ENCODE measurements around the gene ADIPOQ. TPM values are rescaled to one million over a fixed set of nuclear protein-coding genes. Genes with fewer than 3 reads are reported as not detected.
"Not testable (repeated sequence)": the region's sequence is repeated elsewhere in the genome, so short reads cannot be mapped to it uniquely, and the experiment has no call there.

Gene ADIPOQ
- total and polyA plus RNA-seq, 5 donors from 2014 or later = not detected

DNA sequence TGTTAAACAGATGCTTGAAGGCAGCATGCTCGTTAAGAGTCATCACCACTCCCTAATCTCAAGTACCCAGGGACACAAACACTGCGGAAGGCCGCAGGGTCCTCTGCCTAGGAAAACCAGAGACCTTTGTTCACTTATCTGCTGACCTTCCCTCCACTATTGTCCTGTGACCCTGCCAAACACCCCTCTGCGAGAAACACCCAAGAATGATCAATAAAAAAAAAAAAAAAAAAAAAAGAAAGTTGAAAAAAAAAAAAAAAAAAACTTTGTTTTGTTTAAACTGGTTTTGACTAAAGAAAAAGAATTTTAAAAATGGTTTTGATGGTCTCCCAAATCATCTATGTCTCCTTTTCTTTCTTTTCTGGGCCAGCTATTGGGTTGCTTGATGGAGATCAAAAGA, 32.3 kb downstream of the ADIPOQ start:
- not testable (repeated sequence) for H3K27me3 ChIP-seq (ENCODE audit: control insufficient read depth, insufficient read depth, low read length); DNase-seq; H3K27ac Mint-ChIP-seq; H3K36me3 ChIP-seq (ENCODE audit: control insufficient read depth, insufficient read depth, low read length); H3K4me3 ChIP-seq (ENCODE audit: low read depth, low read length); H3K9me3 ChIP-seq (ENCODE audit: control insufficient read depth in 2 of 2, low read length in 2 of 2); H3K9me3 Mint-ChIP-seq; H3K36me3 Mint-ChIP-seq; H3K4me3 Mint-ChIP-seq; H3K27ac ChIP-seq (ENCODE audit: insufficient read depth, low read length, poor library complexity, severe bottlenecking); ATAC-seq (ENCODE audit: low read depth in 2 of 2); H3K27me3 Mint-ChIP-seq
- H3K4me1 Mint-ChIP-seq = peaks cover 18 to 30% (median 23%) of the 10 kb centered on the region in 4 donors
- H3K4me1 ChIP-seq (ENCODE audit: control insufficient read depth, insufficient read depth, low read length, poor library complexity, severe bottlenecking) = peaks cover 19% of the 10 kb centered on the region

- Histone ChIP-seq H3K27ac (ENCODE audit: insufficient read depth, low read length, poor library complexity, severe bottlenecking) (no peak overlapping the region), H3K4me3 (ENCODE audit: low read depth, low read length) (no peak overlapping the region), H3K27me3 (ENCODE audit: control insufficient read depth, insufficient read depth, low read length) (no peaks in the 10 kb centered on the region), H3K36me3 (ENCODE audit: control insufficient read depth, insufficient read depth, low read length) (no peaks in the 10 kb centered on the region), H3K4me1 (ENCODE audit: control insufficient read depth, insufficient read depth, low read length, poor library complexity, severe bottlenecking) (peaks cover 24% of the 10 kb centered on the region), H3K9me3 (ENCODE audit: control insufficient read depth in 2 of 2, low read length in 2 of 2) (no peaks in the 10 kb centered on the region)
- no peak for DNase-seq
- H3K27ac Mint-ChIP-seq = no peak overlapping the region
- H3K4me1 Mint-ChIP-seq = peaks cover 22 to 34% (median 30%) of the 10 kb centered on the region in 4 donors
- ATAC-seq (ENCODE audit: low read depth in 2 of 2) = no peak
- H3K27me3 Mint-ChIP-seq = no peaks in the 10 kb centered on the region
- H3K4me3 Mint-ChIP-seq = no peak overlapping the region
- H3K36me3 Mint-ChIP-seq = no peaks in the 10 kb centered on the region
- peaks cover 0 to 3% (median 0%) of the 10 kb centered on the region in 7 donors for H3K9me3 Mint-ChIP-seq
Observed at GRCh38 chr3:186875708-186876107, 33.2 kb downstream of the ADIPOQ start.

GRCh38 chr3:186879781-186880180, 37.3 kb downstream of the ADIPOQ start:
- H3K27me3 Mint-ChIP-seq = no peaks in the 10 kb centered on the region
- no peak for DNase-seq
- H3K9me3 Mint-ChIP-seq = peaks cover 0 to 6% (median 0%) of the 10 kb centered on the region in 7 donors
- Histone ChIP-seq H3K27ac (ENCODE audit: insufficient read depth, low read length, poor library complexity, severe bottlenecking) (peak overlapping the region; percentile 35), H3K4me1 (ENCODE audit: control insufficient read depth, insufficient read depth, low read length, poor library complexity, severe bottlenecking) (peaks cover 36% of the 10 kb centered on the region), H3K4me3 (ENCODE audit: low read depth, low read length) (peak overlapping the region; percentile 58), H3K27me3 (ENCODE audit: control insufficient read depth, insufficient read depth, low read length) (no peaks in the 10 kb centered on the region), H3K36me3 (ENCODE audit: control insufficient read depth, insufficient read depth, low read length) (no peaks in the 10 kb centered on the region), H3K9me3 (ENCODE audit: control insufficient read depth in 2 of 2, low read length in 2 of 2) (no peaks in the 10 kb centered on the region)
- ATAC-seq (ENCODE audit: low read depth in 2 of 2) = no peak
- peaks cover 32 to 47% (median 41%) of the 10 kb centered on the region in 4 donors for H3K4me1 Mint-ChIP-seq
- H3K36me3 Mint-ChIP-seq = no peaks in the 10 kb centered on the region
- peak overlapping the region in 2 of 3 donors; percentile 60 to 99 for H3K27ac Mint-ChIP-seq
- peak overlapping the region in 3 of 4 donors; percentile 0 to 77 (median 14) for H3K4me3 Mint-ChIP-seq

GRCh38 chr3:186880406-186880805, 37.9 kb downstream of the ADIPOQ start:
- H3K4me3 Mint-ChIP-seq = peak overlapping the region; percentile 14 to 77 (median 60)
- H3K4me1 Mint-ChIP-seq = peaks cover 32 to 49% (median 39%) of the 10 kb centered on the region in 4 donors
- H3K27me3 ChIP-seq (ENCODE audit: control insufficient read depth, insufficient read depth, low read length) = no peaks in the 10 kb centered on the region
- H3K27me3 Mint-ChIP-seq = no peaks in the 10 kb centered on the region
- H3K27ac Mint-ChIP-seq = peak overlapping the region; percentile 60 to 99 (median 65)
- peak overlapping the region; percentile 58 for H3K4me3 ChIP-seq (ENCODE audit: low read depth, low read length)
- no peaks in the 10 kb centered on the region for H3K36me3 ChIP-seq (ENCODE audit: control insufficient read depth, insufficient read depth, low read length)
- no peaks in the 10 kb centered on the region for H3K36me3 Mint-ChIP-seq
- H3K9me3 Mint-ChIP-seq = peaks cover 0 to 6% (median 0%) of the 10 kb centered on the region in 7 donors
- H3K9me3 ChIP-seq (ENCODE audit: control insufficient read depth in 2 of 2, low read length in 2 of 2) = no peaks in the 10 kb centered on the region
- ATAC-seq (ENCODE audit: low read depth in 2 of 2) (peak in 1 of 2 donors; percentile 52), DNase-seq (peak in 1 of 3 donors; percentile 44)
- H3K27ac ChIP-seq (ENCODE audit: insufficient read depth, low read length, poor library complexity, severe bottlenecking) = peak overlapping the region; percentile 35
- H3K4me1 ChIP-seq (ENCODE audit: control insufficient read depth, insufficient read depth, low read length, poor library complexity, severe bottlenecking) = peaks cover 36% of the 10 kb centered on the region

DNA sequence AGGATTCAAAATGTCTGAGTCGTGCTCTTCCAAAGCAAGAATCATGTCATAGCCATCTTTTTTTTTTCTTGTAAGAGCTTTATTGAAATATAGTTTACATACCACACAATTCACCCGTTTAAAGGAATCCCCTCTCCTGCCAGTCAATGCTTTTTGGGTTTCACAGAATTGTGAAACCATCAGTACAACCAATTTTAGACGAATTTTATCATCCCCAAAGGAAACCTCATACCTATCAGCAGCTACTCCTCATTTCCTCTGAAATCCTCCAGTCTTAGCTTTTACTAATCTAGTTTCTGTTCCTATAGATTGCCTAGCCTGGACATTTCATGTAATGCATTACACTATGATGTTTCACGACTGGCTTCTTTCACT, 39.6 kb downstream of the ADIPOQ start:
- DNase-seq = no peak
- H3K4me1 Mint-ChIP-seq = peaks cover 32 to 62% (median 39%) of the 10 kb centered on the region in 4 donors
- no peaks in the 10 kb centered on the region for H3K27me3 Mint-ChIP-seq
- peak overlapping the region; percentile 0 to 91 (median 7) for H3K27ac Mint-ChIP-seq
- no peaks in the 10 kb centered on the region for H3K36me3 ChIP-seq (ENCODE audit: control insufficient read depth, insufficient read depth, low read length)
- peaks cover 36% of the 10 kb centered on the region for H3K4me1 ChIP-seq (ENCODE audit: control insufficient read depth, insufficient read depth, low read length, poor library complexity, severe bottlenecking)
- H3K27me3 ChIP-seq (ENCODE audit: control insufficient read depth, insufficient read depth, low read length) = no peaks in the 10 kb centered on the region
- no peaks in the 10 kb centered on the region for H3K36me3 Mint-ChIP-seq
- H3K9me3 Mint-ChIP-seq = peaks cover 0 to 3% (median 0%) of the 10 kb centered on the region in 7 donors
- ATAC-seq (ENCODE audit: low read depth in 2 of 2) = no peak
- no peaks in the 10 kb centered on the region for H3K9me3 ChIP-seq (ENCODE audit: control insufficient read depth in 2 of 2, low read length in 2 of 2)
- no peak overlapping the region for H3K27ac ChIP-seq (ENCODE audit: insufficient read depth, low read length, poor library complexity, severe bottlenecking)
- peak overlapping the region; percentile 45 for H3K4me3 ChIP-seq (ENCODE audit: low read depth, low read length)
- H3K4me3 Mint-ChIP-seq = peak overlapping the region in 3 of 4 donors; percentile 17 to 55 (median 31)

GRCh38 chr3:186882881-186883685, 40.6 kb downstream of the ADIPOQ start:
- Mint-ChIP-seq H3K9me3 (peaks cover 0 to 3% (median 0%) of the 10 kb centered on the region in 7 donors), H3K4me3 (peak overlapping the region; percentile 33 to 48 (median 40)), H3K27me3 (no peaks in the 10 kb centered on the region), H3K36me3 (no peaks in the 10 kb centered on the region), H3K27ac (peak overlapping the region; percentile 61 to 78 (median 64)), H3K4me1 (peaks cover 32 to 62% (median 41%) of the 10 kb centered on the region in 4 donors)
- ATAC-seq (ENCODE audit: low read depth in 2 of 2) (peak; percentile 31 to 56), DNase-seq (peak in 1 of 3 donors; percentile 39)
- H3K27ac ChIP-seq (ENCODE audit: insufficient read depth, low read length, poor library complexity, severe bottlenecking) = peak overlapping the region; percentile 23
- H3K27me3 ChIP-seq (ENCODE audit: control insufficient read depth, insufficient read depth, low read length) = no peaks in the 10 kb centered on the region
- H3K4me1 ChIP-seq (ENCODE audit: control insufficient read depth, insufficient read depth, low read length, poor library complexity, severe bottlenecking) = peaks cover 36% of the 10 kb centered on the region
- H3K36me3 ChIP-seq (ENCODE audit: control insufficient read depth, insufficient read depth, low read length) = no peaks in the 10 kb centered on the region
- H3K9me3 ChIP-seq (ENCODE audit: control insufficient read depth in 2 of 2, low read length in 2 of 2) = no peaks in the 10 kb centered on the region
- peak overlapping the region; percentile 51 for H3K4me3 ChIP-seq (ENCODE audit: low read depth, low read length)

DNA sequence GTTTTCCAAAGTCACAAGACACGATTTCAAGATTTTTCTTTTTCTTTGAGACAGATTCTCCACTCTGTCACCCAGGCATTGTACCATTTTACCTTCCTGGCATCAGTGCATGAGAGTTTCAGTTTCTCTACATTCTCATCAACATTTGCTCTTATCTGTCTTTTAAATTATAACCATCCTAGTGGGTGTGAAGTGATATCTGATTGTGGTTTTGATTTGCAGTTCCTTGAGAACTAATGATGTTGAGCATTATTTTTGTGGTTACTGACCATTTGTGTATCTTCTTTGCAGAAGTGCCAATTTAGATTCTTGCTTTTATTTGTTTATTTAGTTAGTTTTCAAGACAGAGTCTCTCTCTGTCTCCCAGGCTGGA, 41.2 kb downstream of the ADIPOQ start:
- no peaks in the 10 kb centered on the region for H3K27me3 Mint-ChIP-seq
- Histone ChIP-seq H3K4me1 (ENCODE audit: control insufficient read depth, insufficient read depth, low read length, poor library complexity, severe bottlenecking) (peaks cover 36% of the 10 kb centered on the region), H3K36me3 (ENCODE audit: control insufficient read depth, insufficient read depth, low read length) (no peaks in the 10 kb centered on the region), H3K27ac (ENCODE audit: insufficient read depth, low read length, poor library complexity, severe bottlenecking) (peak overlapping the region; percentile 23), H3K9me3 (ENCODE audit: control insufficient read depth in 2 of 2, low read length in 2 of 2) (no peaks in the 10 kb centered on the region), H3K27me3 (ENCODE audit: control insufficient read depth, insufficient read depth, low read length) (no peaks in the 10 kb centered on the region), H3K4me3 (ENCODE audit: low read depth, low read length) (peak overlapping the region; percentile 51)
- H3K9me3 Mint-ChIP-seq = peaks cover 0 to 3% (median 0%) of the 10 kb centered on the region in 7 donors
- peaks cover 32 to 62% (median 44%) of the 10 kb centered on the region in 4 donors for H3K4me1 Mint-ChIP-seq
- peak overlapping the region; percentile 61 to 78 (median 64) for H3K27ac Mint-ChIP-seq
- H3K4me3 Mint-ChIP-seq = peak overlapping the region; percentile 33 to 48 (median 40)
- DNase-seq = peak in 1 of 3 donors; percentile 50
- no peak for ATAC-seq (ENCODE audit: low read depth in 2 of 2)
- no peaks in the 10 kb centered on the region for H3K36me3 Mint-ChIP-seq

Data from CD4-positive, CD25-positive, alpha-beta regulatory T cell (primary cell).